Medulla oblongata (tissue), 1 donor: ENCODE results near the gene GP1BB.

Source experiments
- DNase-seq: peaks from one replicate; pipeline ENCODE4 v3.0.0-alpha.2; 2015; ENCODE audit errors: extremely low spot score

GP1BB gene

GRCh38 chr22:19742160-19743066 lies 19.1 kb downstream of the GP1BB start:
- DNase-seq: peak; percentile 25

- DNase-seq: no peak
These were observed 19.7 kb downstream of the GP1BB start for GRCh38 chr22:19743081-19743480.

GRCh38 chr22:19743651-19744050 lies 20.3 kb downstream of the GP1BB start:
- DNase-seq: no peak

- DNase-seq: no peak
These were observed 21.1 kb downstream of the GP1BB start for GRCh38 chr22:19744350-19745006.

GRCh38 chr22:19745155-19746101 lies 22.1 kb downstream of the GP1BB start:
- DNase-seq: no peak

GRCh38 chr22:19746726-19747125 lies 23.4 kb downstream of the GP1BB start:
- DNase-seq: no peak

- no peak for DNase-seq
These were observed 24.2 kb downstream of the GP1BB start for GRCh38 chr22:19747551-19747950.

- DNase-seq: no peak
These were observed 24.8 kb downstream of the GP1BB start for GRCh38 chr22:19748139-19748538.

GRCh38 chr22:19748991-19749664 lies 25.8 kb downstream of the GP1BB start:
- no peak for DNase-seq

GRCh38 chr22:19749876-19750275 lies 26.5 kb downstream of the GP1BB start:
- no peak for DNase-seq

GRCh38 chr22:19750507-19751490 lies 27.5 kb downstream of the GP1BB start:
- DNase-seq: no peak

- no peak for DNase-seq
These were observed 28.3 kb downstream of the GP1BB start for GRCh38 chr22:19751497-19752245.

GRCh38 chr22:19753090-19753842 lies 29.9 kb downstream of the GP1BB start:
- DNase-seq: no peak

GRCh38 chr22:19753996-19754700 lies 30.8 kb downstream of the GP1BB start:
- no peak for DNase-seq

- DNase-seq: no peak
These were observed 31.4 kb downstream of the GP1BB start for GRCh38 chr22:19754701-19755144.

- DNase-seq: no peak
These were observed 31.9 kb downstream of the GP1BB start for GRCh38 chr22:19755145-19755710.

- DNase-seq: no peak
These were observed 32.5 kb downstream of the GP1BB start for GRCh38 chr22:19755722-19756287.
